ENCODE data around the gene GRAMD2B.
"Not testable (repeated sequence)": the region's sequence is repeated elsewhere in the genome, so short reads cannot be mapped to it uniquely, and the experiment has no call there.

Gene GRAMD2B

DNA sequence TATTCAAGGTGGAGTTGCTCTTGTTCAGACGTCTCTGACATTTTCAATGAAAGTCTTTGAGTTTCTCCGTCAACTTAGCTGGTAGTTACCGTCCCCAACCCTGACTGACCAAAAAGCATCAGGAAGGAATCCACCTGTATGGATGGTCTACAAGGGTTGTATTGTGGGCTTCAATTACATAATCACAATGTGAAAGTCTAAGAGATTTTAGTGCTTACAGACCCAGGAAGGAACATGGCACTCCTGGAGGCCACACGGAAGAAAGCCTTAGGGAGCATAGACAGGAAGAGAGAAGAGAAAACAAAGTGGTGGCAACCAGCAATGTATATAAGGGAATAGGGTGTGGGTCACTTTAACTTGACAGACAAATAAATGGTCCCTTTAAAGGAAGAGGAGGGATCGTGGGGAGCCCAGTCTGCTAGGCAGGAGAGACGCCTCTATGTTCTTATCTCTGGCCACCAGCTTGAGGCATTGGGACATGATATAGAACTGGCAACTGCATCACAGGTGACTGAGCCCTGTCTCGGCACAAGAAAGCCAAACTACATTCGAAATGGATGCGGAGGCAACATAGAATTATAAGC is 91.4 kb downstream of the GRAMD2B start:
- Histone ChIP-seq H3K27ac (ENCODE audit: insufficient read depth, low read depth, low read length, poor library complexity, severe bottlenecking) (no peak overlapping the region), H3K4me3 (ENCODE audit: insufficient read depth, low read depth, low read length) (no peak overlapping the region), H3K36me3 (ENCODE audit: control insufficient read depth, insufficient read depth, low read length) (no peaks in the 10 kb centered on the region), H3K9me3 (ENCODE audit: control insufficient read depth, low read length) (no peaks in the 10 kb centered on the region), H3K27me3 (ENCODE audit: control insufficient read depth, insufficient read depth, low read length, poor library complexity, severe bottlenecking) (no peaks in the 10 kb centered on the region), H3K4me1 (ENCODE audit: control insufficient read depth, insufficient read depth, low read length) (peaks cover 7% of the 10 kb centered on the region)
- 93% methylated on average over 9 of the region's 9 CpGs for WGBS, 2 experiments

DNA sequence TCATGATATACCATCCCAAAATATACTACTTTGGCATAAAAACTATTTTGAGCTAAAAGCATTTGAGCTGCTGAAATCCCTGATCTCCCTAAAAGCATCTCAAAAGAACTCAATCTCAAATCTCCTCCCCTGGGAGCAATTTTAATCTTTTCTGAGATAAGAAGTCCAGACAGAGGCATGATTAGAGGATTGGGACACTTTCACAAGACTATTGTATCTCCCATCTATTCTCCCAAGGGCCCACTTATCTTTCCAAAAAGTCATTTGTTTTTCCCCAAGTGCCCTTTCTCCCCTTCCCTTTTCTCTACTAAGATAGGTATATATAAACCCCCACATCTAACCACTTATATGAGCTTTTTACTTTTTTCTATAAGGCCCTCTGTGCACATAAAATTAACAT is 92.1 kb downstream of the GRAMD2B start:
- no peak overlapping the region for H3K27ac ChIP-seq (ENCODE audit: insufficient read depth, low read depth, low read length, poor library complexity, severe bottlenecking)

DNA sequence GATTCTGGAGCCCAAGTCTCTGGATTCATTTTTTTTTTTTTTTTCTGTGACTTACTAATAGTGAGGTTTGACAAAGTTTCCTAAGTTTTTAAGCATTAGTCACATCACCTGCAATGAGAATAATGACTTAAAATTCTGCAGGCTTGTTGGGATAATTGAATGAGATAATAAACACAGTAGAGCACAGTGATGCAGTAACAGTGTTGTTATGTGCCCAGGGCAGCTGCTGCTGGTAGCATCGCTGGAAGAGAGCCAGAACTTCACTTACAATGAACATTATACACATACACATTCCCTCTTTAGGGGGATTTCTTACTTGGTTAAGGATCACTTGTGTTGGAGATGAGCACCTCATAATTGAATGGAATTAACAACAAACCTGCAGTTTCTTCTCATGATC is 92.9 kb downstream of the GRAMD2B start:
- Histone ChIP-seq H3K9me3 (ENCODE audit: control insufficient read depth, low read length) (no peaks in the 10 kb centered on the region), H3K27me3 (ENCODE audit: control insufficient read depth, insufficient read depth, low read length, poor library complexity, severe bottlenecking) (no peaks in the 10 kb centered on the region), H3K27ac (ENCODE audit: insufficient read depth, low read depth, low read length, poor library complexity, severe bottlenecking) (no peak overlapping the region), H3K36me3 (ENCODE audit: control insufficient read depth, insufficient read depth, low read length) (no peaks in the 10 kb centered on the region), H3K4me1 (ENCODE audit: control insufficient read depth, insufficient read depth, low read length) (peaks cover 12% of the 10 kb centered on the region), H3K4me3 (ENCODE audit: insufficient read depth, low read depth, low read length) (no peak overlapping the region)
- 67 to 88% methylated on average over 1 of the region's 1 CpG for WGBS, 2 experiments

More for the DNA sequence above, 92.1 kb downstream of the GRAMD2B start:
- Histone ChIP-seq H3K4me3 (ENCODE audit: insufficient read depth, low read depth, low read length) (no peak overlapping the region), H3K27me3 (ENCODE audit: control insufficient read depth, insufficient read depth, low read length, poor library complexity, severe bottlenecking) (no peaks in the 10 kb centered on the region), H3K4me1 (ENCODE audit: control insufficient read depth, insufficient read depth, low read length) (peaks cover 12% of the 10 kb centered on the region), H3K9me3 (ENCODE audit: control insufficient read depth, low read length) (no peaks in the 10 kb centered on the region), H3K36me3 (ENCODE audit: control insufficient read depth, insufficient read depth, low read length) (no peaks in the 10 kb centered on the region)

DNA sequence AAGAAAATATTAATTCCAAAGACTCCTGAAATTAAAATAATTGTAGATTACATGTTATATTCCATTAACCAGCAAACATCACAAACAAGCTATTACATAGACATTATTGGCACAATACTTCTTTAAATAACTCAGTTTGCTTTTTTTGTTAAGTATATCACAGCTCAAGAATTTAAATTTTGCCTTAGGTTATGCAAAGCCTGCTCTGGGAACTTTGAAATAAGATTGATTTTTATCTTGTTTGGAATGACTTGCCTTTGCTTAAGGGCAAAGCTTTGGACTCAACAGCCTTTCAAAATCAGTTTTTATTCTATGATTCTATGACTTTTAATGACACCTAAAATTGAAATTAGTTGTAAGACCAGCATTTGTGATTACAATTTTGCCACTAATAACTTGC is 93.6 kb downstream of the GRAMD2B start:
- Histone ChIP-seq H3K9me3 (ENCODE audit: control insufficient read depth, low read length) (no peaks in the 10 kb centered on the region), H3K4me1 (ENCODE audit: control insufficient read depth, insufficient read depth, low read length) (peaks cover 12% of the 10 kb centered on the region), H3K4me3 (ENCODE audit: insufficient read depth, low read depth, low read length) (no peak overlapping the region), H3K36me3 (ENCODE audit: control insufficient read depth, insufficient read depth, low read length) (no peaks in the 10 kb centered on the region), H3K27ac (ENCODE audit: insufficient read depth, low read depth, low read length, poor library complexity, severe bottlenecking) (no peak overlapping the region), H3K27me3 (ENCODE audit: control insufficient read depth, insufficient read depth, low read length, poor library complexity, severe bottlenecking) (no peaks in the 10 kb centered on the region)

DNA sequence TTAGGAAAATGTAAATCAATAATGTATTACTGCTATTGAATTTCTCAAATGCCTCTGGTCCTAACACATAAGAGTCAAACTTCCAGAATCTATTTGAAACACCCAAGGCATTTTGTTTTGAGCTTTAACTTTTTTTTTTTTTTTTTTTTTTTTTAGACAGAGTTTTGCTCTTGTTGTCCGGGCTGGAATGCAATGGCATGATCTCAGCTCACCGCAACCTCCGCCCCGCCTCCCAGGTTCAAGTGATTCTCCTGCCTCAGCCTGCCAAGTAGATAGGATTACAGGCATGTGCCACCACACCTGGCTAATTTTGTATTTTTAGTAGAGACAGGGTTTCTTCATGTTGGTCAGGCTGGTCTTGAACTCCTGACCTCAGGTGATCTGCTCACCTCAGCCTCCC is 96.0 kb downstream of the GRAMD2B start:
- 88 to 92% methylated on average over 4 of the region's 4 CpGs for WGBS, 2 experiments
- H3K27ac ChIP-seq (ENCODE audit: insufficient read depth, low read depth, low read length, poor library complexity, severe bottlenecking); H3K9me3 ChIP-seq (ENCODE audit: control insufficient read depth, low read length); H3K27me3 ChIP-seq (ENCODE audit: control insufficient read depth, insufficient read depth, low read length, poor library complexity, severe bottlenecking); H3K4me1 ChIP-seq (ENCODE audit: control insufficient read depth, insufficient read depth, low read length); H3K4me3 ChIP-seq (ENCODE audit: insufficient read depth, low read depth, low read length); H3K36me3 ChIP-seq (ENCODE audit: control insufficient read depth, insufficient read depth, low read length): not testable (repeated sequence)

DNA sequence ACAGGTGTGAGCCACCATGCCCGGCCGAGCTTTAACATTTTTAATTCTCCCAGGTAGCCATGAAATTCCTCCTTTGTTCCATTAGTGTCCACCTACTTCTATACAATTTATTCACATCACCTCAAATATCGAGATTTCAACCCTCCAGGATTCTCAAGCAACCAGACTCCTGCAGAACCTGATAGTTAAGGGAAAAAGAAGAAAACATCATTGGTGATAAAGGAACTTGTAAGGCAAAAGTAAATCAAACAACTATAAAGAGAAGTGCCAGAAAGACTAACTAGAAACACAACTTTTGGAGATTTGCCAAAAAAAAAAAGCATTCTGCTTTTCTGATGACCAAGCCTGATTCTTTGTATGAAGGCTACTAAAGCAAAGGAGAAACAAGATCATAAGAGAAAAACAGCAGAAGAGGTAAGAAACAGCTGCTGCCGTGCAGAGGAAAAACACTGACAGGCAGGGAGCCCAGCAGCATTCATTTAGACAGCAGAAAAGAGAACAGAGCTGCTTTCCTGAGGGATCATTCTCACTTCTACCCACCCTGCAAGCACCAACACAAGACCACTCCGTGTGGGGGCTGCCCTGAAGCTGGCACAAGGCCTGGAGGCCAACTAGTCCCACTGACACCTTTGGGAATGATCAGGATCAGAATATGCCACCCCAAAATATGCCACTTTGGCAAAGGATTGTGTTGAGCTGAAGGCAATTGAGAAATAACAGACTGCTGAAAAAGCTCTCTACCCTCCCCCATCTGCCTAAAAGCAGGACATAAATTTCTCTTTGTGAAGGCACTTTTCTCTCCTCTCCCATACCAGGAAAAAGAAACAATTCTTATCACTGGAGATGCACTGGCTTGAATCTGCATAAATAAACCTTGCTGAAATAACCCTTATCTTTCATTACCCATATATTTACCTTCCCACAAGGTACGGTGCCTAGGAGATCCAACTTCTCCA is 96.7 kb downstream of the GRAMD2B start:
- Histone ChIP-seq H3K4me3 (ENCODE audit: insufficient read depth, low read depth, low read length) (no peak overlapping the region), H3K27ac (ENCODE audit: insufficient read depth, low read depth, low read length, poor library complexity, severe bottlenecking) (no peak overlapping the region), H3K9me3 (ENCODE audit: control insufficient read depth, low read length) (no peaks in the 10 kb centered on the region), H3K36me3 (ENCODE audit: control insufficient read depth, insufficient read depth, low read length) (no peaks in the 10 kb centered on the region), H3K27me3 (ENCODE audit: control insufficient read depth, insufficient read depth, low read length, poor library complexity, severe bottlenecking) (no peaks in the 10 kb centered on the region), H3K4me1 (ENCODE audit: control insufficient read depth, insufficient read depth, low read length) (peaks cover 6% of the 10 kb centered on the region)
- 71 to 73% methylated on average over 5 to 6 of the region's 6 CpGs for WGBS, 2 experiments

DNA sequence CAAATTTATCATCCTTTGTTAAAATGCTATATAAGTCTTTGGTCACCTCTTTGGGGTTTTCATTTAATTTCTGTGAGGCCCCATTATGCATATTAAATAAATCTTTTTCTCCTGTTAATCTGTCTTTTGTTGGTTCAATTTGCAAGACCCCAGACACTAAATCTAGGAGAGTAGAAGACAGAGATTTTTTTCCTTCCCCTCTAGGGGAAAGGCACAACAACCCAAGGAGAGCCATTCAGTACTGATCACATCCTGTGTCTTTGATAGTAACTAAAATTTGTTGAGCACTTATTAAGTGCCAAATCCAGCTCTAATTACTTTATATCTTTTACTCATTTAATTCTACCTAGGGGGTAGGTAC is 97.4 kb downstream of the GRAMD2B start:
- Histone ChIP-seq H3K9me3 (ENCODE audit: control insufficient read depth, low read length) (no peaks in the 10 kb centered on the region), H3K4me1 (ENCODE audit: control insufficient read depth, insufficient read depth, low read length) (peaks cover 6% of the 10 kb centered on the region), H3K27ac (ENCODE audit: insufficient read depth, low read depth, low read length, poor library complexity, severe bottlenecking) (no peak overlapping the region), H3K36me3 (ENCODE audit: control insufficient read depth, insufficient read depth, low read length) (no peaks in the 10 kb centered on the region), H3K27me3 (ENCODE audit: control insufficient read depth, insufficient read depth, low read length, poor library complexity, severe bottlenecking) (no peaks in the 10 kb centered on the region), H3K4me3 (ENCODE audit: insufficient read depth, low read depth, low read length) (no peak overlapping the region)

DNA sequence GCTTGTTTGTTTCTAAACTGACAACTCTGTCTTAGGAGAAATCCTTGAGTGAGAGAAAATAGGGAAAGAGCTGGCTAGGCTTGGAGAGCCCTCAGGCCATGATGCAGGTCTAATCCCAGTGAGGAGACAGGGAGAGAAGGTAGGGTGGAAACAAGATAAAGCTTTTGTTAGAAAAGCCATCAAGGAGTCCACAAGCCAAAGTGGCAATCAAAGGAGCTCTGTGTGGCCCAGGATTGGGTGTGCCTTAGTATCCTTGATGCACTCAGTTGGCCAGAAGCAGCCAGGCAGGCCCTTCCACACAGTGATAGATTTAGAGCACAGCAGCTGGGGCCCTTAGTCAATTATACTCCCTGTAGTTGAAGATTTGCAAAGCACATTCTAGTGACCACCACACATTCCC is 97.9 kb downstream of the GRAMD2B start:
- Histone ChIP-seq H3K36me3 (ENCODE audit: control insufficient read depth, insufficient read depth, low read length) (no peaks in the 10 kb centered on the region), H3K9me3 (ENCODE audit: control insufficient read depth, low read length) (no peaks in the 10 kb centered on the region), H3K4me1 (ENCODE audit: control insufficient read depth, insufficient read depth, low read length) (peaks cover 6% of the 10 kb centered on the region), H3K27me3 (ENCODE audit: control insufficient read depth, insufficient read depth, low read length, poor library complexity, severe bottlenecking) (no peaks in the 10 kb centered on the region), H3K4me3 (ENCODE audit: insufficient read depth, low read depth, low read length) (no peak overlapping the region), H3K27ac (ENCODE audit: insufficient read depth, low read depth, low read length, poor library complexity, severe bottlenecking) (no peak overlapping the region)

DNA sequence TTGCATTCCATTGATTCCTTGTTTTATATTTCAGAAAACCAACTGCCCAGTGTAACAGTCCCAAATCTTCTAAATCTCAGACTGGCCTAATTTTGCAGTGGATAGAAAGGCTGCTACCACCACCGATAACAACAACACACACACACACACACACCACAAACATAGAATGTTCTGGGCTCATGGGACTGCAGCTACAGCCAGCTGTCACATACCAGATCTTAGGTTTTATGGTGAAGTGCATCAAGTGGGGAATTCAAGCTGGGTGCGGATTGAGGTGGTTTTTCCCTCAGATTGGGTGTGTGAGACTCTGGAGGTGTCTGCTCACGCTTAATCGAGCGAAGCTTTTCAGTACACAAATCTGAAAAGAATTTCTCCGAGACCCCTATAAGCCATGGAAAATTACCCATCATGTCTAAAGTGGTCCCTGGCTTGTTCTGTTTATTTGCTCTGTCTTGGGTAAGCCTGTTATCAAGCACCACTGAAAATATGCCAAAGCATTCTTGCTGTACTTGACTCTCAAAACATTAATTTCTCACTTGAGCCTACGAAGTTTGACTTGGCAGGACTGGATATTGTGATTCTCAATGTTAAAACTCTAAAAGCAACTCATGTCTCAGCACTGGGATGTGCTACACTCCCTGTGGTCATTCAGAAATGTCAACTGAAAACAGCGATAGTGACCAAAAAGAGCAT is 100.8 kb downstream of the GRAMD2B start:
- H3K27me3 ChIP-seq (ENCODE audit: control insufficient read depth, insufficient read depth, low read length, poor library complexity, severe bottlenecking) = no peaks in the 10 kb centered on the region
- no peak overlapping the region for H3K4me3 ChIP-seq (ENCODE audit: insufficient read depth, low read depth, low read length)
- H3K36me3 ChIP-seq (ENCODE audit: control insufficient read depth, insufficient read depth, low read length) = no peaks in the 10 kb centered on the region
- no peaks in the 10 kb centered on the region for H3K9me3 ChIP-seq (ENCODE audit: control insufficient read depth, low read length)
- peaks cover 6% of the 10 kb centered on the region for H3K4me1 ChIP-seq (ENCODE audit: control insufficient read depth, insufficient read depth, low read length)
- WGBS, 2 experiments = 81 to 86% methylated on average over 8 of the region's 8 CpGs
- H3K27ac ChIP-seq (ENCODE audit: insufficient read depth, low read depth, low read length, poor library complexity, severe bottlenecking) = no peak overlapping the region

DNA sequence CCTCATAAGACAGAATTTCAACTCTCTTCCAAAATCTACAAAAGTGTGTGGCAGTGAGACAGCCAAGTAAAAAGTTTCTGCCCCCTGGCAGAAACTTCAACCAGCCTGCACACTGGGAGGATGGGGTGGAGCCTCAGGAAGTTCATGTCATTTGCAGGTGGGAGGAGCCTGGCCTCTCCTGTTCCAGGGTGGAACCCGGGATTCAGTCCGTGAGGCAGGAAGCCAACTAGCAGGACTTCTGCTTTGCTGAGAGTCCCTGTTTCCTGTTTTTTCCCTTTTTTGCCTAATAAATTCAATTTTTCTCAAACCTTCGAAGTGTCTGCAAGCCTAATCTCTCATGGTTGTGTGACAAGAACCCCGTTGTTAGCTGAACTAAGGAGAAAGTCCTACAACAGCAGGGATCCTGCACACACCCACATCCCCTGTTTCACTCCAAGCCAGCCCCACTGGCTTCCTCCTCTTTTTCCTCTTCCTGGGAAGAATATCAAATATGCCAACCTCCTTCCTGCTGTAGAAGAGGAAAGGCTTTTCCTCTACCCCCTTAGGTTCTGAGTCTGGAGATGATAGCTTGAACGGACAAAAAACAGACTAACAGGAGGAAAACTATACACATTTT is 102.5 kb downstream of the GRAMD2B start:
- Histone ChIP-seq H3K9me3 (ENCODE audit: control insufficient read depth, low read length) (no peaks in the 10 kb centered on the region), H3K4me1 (ENCODE audit: control insufficient read depth, insufficient read depth, low read length) (no peaks in the 10 kb centered on the region), H3K4me3 (ENCODE audit: insufficient read depth, low read depth, low read length) (no peak overlapping the region), H3K27ac (ENCODE audit: insufficient read depth, low read depth, low read length, poor library complexity, severe bottlenecking) (no peak overlapping the region), H3K36me3 (ENCODE audit: control insufficient read depth, insufficient read depth, low read length) (no peaks in the 10 kb centered on the region), H3K27me3 (ENCODE audit: control insufficient read depth, insufficient read depth, low read length, poor library complexity, severe bottlenecking) (no peaks in the 10 kb centered on the region)
- WGBS, 2 experiments = 58 to 65% methylated on average over 4 of the region's 5 CpGs

Measured in ectodermal cell (in vitro differentiated cells).